AG20443 (cell line): ENCODE data around the gene OMP.
A peak's percentile ranks its signal among the peaks of the same experiment; 100 is the strongest.

Experiments used
- DNase-seq: peaks from one replicate; pipeline ENCODE4 v3.0.0; 2012; ENCODE audit warnings: low spot score, mixed read lengths

OMP gene

DNA sequence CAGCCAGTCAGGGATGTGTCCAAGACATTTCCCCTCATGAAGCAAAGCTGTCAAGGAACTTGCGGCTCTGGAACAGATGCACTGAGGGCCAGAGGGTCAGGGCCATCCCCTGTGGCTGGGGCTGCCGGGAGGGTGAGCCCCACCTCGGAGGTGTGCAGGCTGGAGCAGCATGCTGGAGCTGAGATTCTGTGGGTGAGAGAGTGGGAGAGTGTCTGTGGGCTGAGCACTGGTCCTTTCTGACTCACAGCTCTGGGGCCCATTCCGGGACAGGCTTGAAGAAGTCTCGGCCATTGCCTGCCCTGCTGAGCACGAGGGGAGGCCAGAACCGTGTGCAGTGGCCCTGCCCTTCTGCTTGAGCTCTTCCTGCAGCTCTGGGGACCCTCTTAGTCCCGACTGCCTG, 2.1 kb downstream of the OMP start:
- no peak for DNase-seq

DNA sequence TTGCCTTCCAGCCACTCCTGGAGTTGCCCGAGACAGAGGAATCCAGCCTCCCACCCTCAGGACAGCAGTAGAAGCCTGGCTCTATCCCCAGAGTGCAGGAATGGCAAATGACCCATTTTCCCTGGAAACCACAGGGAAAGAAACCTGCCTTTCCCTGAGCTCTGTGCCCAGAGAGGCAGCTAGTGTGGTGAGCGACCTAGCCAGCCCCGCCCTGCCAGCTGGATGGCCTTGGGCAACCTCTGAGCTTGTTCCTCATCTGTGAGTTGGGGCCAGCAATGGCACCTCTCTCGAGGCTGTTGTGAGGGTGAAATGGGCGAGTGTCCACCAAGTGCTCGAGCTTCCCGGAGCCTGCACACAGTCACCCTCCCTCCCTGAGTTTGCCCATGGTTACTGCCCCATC, 3.7 kb downstream of the OMP start:
- DNase-seq = no peak

DNA sequence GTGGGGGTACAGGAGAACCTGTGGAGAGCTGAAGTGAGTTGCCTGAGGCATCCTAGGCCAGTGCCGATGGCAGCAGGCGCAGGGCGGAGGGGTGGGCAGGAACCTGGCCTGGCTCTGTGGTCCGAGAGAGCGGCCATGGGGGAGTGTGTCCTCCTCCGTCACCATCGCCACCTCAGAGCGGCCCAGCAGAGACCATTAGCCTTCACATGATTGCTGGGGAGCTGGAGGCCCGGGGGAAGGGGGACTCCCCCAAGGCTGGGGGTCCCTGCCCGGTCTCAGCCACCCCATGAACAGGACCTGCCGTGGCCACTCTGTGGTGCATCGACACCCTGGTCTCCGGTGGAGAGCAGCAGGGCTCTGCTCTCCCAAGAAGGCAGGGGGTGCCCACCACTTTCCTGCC, 4.1 kb downstream of the OMP start:
- no peak for DNase-seq

DNA sequence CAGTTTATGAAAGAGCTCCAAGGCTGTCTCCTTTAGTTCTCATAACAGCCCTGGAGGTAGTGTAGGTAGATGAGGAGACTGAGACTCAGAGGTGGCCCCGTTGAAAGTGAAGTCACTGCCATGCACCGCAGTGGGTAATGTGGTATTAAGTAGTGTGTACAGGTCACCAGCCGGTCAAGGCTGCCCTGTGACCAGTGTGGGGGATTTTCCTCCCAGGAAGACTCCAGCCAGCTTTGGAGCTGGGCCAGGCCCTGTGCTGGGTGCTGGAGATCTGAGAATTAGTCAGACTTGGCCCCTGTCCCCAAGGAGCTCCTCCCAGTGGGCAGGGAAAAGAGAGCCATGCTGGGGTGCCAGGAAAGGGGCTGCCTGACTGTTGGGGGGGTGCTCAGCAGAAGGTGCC, 5.3 kb downstream of the OMP start:
- DNase-seq = peak; percentile 73

DNA sequence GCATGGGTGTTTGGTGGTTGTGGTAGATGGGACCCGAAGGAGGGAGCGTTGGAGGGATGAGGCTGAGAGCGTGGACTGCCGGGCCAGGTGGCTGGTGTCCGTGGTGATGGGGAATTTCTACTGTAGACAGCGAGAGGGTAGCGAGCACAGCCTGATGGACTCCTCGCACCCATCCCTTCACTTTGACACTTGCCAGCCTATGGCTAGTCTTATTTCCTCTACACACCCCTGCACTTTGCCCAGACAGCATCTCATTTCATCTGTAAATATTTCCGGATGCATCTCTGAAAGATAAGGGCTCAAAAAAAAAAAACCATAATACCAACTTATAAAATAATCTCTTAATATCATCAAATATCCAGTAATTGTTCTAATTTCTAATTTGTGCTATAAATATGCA, 5.8 kb downstream of the OMP start:
- DNase-seq = no peak

DNA sequence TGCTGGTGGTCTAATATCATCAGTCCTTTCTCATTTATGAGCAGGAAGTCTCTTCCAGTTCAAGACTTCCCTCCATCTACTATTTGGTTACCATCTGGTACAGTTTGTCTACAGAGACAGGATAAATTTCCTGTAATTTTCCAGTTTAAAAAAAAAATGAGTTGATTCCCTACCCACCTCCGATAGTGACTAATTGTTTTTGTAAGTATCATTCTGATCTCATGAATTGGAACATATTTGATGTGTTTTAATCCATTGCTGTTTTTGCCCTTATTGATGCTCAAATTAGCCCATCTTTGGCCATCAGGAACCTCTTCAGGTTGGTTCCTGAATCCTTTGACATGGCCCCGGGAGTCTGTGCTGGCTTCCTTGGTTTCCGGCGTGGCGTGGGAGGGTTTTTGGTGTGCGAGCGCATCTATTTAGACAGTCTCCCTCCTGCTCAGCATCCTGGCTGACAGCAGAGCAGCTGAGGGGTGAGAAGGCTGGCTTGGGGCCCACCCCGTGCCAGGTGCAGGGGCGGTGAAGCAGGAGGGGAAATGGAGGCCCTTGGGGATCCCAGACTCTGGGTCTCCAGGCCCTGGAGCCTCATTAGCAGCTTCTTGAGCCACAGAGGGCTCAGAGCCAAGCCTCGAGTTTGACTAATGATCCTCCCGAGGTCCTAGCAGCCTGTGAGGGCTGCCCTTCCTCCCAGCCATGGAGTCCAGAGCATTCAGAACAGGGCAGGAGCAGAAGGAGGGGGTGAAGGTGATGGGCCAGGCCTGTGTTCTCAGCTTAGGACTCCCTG, 6.8 kb downstream of the OMP start:
- peak; percentile 55 for DNase-seq

DNA sequence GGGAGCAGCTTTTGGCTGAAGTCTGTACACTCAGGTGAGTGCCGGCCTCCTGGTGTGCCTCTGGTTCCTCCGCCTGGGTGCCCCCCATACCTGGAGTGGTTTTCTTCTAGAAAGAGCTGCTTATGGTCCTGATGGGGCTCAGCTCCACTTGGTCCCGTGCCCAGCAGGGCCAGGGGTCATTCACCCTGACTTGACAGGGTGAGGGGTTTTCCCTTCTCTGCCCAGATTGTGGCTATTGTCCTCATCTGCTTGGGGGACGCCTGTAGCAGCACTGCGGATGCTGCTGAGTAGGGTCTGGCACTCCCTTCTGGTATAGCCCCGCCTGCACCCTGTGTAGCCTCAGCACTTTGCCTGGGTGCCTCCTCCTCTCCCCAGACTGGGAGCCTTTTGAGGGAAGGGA, 8.2 kb downstream of the OMP start:
- no peak for DNase-seq

DNA sequence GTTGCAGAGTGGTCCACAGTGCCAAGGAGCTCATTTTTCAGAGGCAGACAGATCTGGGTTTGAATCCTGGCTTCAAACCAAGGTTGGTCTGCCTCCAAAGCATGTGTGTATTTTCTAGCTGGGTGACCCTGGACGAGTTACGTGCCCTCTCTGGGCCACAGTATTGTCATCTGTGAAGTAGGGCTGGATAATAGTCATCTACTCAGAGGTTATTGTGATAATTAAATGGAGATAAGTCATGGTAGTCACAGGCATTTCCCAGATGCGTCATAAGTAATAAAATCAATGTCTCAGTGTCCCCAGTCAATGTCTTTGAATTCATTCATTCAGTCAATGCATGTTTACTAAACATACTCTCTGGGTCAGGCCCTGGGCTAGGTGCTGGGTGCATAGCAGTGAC, 8.6 kb downstream of the OMP start:
- no peak for DNase-seq

DNA sequence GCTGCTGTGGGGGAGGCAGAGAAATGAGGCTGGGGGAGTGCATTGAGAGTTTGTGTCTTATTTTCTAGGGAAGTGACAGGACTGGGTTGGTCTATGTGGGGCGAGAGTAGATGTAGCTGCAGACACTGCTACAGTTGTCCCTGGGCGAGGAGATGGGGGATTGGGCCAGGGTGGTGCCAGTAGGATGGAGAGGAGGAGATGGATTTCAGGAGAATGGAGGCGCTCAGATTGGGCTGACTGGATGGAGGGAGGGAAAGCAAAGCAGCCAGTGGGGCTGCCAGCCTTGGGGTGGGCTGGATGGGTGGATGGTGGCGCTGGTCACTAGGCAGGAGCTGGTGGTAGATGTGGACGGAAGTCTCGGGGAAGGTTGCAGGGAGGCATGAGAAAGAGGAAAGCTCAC, 9.3 kb downstream of the OMP start:
- DNase-seq = no peak

DNA sequence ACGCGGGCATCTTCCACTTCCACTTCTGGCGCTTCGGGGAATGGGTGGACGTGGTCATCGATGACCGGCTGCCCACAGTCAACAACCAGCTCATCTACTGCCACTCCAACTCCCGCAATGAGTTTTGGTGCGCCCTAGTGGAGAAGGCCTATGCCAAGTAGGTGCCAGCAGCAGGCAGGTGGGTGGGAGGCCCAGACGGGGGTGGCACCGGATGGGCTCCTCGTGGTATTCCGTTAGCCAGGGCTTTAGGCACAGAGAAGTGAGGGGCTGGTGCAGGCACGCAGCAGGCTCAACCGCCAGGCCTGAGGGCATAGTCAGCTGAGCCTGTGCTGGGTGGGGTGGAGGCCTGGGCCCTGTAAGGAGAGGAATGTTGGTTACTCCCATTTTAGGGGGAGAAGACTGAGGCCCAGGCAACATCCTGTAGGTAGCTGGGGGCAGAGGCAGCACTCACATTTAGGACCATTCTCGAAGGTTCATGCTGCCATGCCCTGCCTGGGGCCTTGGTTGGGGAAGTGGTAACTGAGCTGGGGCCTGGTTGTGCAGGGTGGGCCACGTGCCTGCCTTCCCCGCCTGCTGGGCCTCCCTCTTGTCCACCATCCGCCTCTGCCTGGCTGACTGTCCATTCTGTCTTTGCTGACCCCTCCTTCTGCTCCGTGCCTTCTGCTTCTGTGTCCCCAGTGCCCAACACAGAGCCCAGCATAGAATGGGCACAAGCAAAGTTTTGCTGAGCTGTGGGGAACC, 10.2 kb downstream of the OMP start:
- DNase-seq = no peak

DNA sequence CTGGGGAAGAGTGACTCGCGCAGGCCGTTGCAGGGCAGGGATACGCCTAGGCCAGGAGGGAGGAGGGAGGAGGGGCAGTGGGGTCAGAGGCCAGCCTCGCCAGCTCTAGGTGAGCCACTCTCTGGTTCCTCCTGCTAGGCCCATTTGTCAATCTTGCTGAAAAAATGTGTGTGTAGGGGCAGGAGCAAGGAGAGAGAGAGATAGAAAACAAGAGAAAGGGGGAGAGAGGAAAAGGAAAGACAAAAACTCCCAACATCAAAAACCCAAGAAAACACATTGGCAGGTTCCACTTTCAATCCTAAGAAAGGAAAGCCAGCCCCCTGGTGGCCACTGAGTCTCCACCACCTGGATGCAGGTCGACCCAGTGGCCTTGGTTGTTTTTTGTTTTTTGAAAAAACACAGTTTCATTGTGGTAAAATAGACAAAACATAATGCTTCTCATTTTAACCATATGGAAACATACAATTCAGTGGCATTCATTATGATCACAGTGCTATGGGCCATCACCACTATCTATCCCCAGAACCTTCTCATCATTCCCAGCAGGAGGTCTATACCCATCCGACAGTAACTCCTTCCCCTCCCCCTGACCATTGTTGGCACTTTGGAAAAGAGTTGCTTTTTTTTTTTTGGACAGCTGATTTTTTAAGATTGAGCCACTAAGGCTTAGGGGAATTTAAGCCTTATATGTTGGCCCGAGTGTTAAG, 10.9 kb downstream of the OMP start:
- DNase-seq = peak; percentile 61

DNA sequence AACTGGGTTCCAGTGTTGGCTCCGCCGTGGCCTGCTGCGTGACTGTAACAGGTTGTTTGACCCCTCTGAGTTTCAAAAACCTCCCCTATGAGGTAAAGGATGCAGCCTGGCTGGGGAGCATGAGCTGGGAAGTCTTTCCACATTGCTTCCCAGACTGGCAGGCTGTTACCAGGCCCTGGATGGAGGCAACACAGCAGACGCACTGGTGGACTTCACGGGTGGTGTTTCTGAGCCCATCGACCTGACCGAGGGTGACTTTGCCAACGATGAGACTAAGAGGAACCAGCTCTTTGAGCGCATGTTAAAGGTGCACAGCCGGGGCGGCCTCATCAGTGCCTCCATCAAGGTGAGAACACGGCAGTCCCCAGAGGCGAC, 11.4 kb downstream of the OMP start:
- DNase-seq = no peak

DNA sequence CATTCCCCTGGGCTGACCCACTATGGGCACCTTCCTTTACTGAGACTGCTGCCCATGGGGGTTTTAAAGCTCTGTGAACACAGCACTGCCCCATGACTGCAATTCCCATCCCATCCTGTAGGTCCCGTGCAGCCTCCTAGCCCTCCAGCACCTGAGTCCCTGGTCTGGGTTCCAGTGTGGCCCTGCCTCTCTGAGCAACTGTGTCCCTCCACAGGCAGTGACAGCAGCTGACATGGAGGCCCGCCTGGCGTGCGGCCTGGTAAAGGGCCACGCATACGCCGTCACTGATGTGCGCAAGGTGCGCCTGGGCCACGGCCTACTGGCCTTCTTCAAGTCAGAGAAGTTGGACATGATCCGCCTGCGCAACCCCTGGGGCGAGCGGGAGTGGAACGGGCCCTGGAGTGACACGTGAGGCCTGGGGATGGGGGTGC, 12.6 kb downstream of the OMP start:
- DNase-seq = no peak

DNA sequence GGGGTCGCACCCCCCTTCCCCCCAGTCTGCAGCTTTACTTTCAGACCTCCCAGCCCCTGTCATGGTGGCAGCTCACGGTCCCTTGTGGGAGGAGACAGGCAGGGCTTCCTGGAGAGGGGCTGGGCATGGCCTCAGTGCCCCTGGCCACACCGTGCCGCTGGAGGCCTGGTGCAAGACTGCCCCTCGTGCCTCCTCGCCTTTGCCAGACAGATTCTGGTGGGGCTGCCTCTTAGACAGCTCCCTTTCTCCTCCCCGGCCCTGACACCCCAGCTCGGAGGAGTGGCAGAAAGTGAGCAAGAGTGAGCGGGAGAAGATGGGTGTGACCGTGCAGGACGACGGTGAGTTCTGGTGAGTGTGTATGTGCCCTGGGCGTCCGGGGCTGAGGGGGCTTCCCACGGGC, 13.3 kb downstream of the OMP start:
- DNase-seq = no peak

DNA sequence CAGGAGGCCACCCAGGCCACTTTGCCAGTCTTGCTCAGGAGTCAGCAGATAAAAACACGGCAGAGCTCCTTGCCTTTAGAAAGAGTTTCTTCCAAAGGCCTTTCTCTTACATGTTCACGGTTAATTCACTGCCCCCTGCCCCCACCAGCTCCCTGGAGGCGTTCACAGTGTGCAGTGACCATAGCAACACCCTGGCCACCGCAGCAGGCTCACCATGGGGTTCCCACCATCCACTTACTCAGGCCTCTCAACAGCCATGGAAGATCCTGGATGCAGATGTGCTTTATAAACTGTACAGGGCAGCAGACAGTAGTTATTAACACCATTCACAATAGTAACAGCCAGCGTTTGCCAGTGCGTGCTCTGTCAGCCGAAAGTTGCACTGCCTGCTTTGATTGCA, 14.9 kb downstream of the OMP start:
- no peak for DNase-seq

DNA sequence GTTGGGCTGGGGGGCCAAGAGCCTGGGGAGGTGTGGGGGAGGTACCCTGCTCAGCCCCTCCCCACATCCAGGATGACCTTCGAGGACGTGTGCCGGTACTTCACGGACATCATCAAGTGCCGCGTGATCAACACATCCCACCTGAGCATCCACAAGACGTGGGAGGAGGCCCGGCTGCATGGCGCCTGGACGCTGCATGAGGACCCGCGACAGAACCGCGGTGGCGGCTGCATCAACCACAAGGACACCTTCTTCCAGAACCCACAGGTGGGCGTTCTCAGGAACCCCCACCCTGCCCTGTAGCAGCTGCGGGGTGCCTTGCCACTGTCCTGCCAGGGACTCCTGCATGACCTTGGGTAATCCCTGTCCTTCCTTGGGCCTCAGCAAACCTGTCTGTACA, 15.4 kb downstream of the OMP start:
- no peak for DNase-seq

DNA sequence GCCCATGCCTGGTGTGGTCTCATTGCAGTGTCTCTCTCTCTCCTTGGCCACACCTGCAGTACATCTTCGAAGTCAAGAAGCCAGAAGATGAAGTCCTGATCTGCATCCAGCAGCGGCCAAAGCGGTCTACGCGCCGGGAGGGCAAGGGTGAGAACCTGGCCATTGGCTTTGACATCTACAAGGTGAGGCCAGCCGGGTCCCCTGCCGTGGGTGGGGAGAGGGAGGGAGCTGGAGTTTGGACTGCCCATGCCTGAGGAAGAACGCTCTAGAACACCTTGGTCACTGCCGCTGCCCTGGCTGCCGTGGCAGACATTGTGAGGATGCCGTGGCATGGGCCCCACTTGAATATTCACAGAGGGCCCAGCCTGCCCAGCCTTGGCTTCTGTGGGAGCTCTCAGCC, 16.3 kb downstream of the OMP start:
- DNase-seq = no peak

DNA sequence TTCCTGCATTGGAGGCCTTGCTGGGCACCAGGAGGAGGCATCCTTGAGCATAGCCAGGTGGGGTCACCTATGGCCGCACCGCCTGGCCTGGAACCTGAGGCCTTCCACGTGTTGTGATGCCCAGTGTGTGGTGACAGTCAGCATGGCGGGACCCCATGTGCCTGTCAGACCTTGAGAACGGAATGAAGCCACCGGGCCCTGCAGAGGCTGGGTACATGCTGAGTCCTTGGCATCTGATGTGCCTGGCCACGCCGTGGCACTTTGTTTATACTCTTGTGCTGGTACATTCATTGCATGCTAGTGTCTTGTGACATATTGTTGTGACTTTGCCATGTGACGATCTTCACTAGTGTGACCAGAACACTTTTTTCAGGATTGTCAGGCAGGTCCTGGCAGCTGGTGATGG, 16.9 kb downstream of the OMP start:
- DNase-seq = no peak

DNA sequence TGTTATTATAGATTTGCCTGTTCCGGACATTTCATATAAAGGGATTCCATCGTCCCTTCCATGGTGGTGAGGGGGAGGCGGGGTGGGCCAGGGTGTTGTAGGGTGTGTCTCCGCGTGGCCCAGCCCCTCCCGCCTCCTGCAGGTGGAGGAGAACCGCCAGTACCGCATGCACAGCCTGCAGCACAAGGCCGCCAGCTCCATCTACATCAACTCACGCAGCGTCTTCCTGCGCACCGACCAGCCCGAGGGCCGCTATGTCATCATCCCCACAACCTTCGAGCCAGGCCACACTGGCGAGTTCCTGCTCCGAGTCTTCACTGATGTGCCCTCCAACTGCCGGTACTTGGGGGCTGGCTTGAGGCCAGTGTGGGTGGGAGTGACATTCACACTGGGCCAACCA, 17.9 kb downstream of the OMP start:
- DNase-seq = no peak

DNA sequence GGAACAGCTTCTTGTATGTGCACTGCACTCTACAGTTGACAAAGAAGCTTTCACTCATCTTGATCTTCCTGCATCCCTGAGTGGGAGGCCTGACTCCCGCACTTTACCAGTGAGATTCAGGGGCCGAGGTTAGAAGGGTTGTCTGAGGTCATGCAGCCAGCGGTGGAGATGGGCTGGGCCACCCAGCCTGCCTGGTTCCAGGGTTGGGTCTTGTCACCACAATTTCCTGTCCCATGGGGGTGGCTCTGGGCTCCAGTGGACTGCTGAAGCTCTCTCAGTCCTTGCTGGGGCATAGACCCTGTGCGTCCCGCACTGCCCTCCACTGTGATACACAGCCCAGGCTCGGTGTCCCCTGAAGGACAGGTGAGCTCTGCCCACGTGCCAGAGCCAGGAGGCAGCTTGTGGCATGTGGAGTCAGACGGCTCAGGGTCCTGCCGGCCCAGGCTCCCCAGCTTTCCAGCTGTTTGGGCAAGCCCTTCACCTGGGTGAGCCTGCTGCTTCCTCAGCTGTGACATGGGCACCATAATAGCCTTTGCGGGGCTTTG, 18.5 kb downstream of the OMP start:
- DNase-seq = no peak

DNA sequence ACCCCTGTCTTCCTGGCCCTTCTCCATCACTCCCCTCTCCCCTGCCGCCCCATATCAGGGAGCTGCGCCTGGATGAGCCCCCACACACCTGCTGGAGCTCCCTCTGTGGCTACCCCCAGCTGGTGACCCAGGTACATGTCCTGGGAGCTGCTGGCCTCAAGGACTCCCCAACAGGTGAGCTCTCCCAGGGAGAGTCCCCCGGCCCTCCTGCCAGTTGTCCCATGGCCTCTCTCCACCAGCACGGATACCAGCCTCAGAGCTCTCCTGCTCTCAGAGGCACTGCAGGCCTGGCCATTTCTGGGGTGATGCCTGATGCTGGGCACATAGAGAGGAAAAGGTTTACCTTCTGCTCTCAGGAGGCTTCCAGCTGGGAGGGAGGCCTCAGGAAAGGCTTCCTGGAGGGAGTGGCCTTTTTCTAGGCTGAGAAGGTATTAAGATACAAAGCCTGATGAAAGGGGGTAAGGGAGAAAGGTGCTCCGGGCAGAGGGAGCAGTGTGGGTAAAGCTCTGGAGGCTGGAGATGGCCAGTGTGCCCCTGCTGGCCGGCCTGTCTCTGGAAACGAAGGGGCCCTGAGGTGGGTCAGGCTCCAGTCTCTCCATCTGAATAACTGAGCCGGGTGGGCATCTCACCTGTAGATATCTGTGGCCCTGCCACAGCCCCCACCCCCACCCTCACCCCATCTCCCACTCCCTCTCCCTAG, 19.4 kb downstream of the OMP start:
- no peak for DNase-seq

DNA sequence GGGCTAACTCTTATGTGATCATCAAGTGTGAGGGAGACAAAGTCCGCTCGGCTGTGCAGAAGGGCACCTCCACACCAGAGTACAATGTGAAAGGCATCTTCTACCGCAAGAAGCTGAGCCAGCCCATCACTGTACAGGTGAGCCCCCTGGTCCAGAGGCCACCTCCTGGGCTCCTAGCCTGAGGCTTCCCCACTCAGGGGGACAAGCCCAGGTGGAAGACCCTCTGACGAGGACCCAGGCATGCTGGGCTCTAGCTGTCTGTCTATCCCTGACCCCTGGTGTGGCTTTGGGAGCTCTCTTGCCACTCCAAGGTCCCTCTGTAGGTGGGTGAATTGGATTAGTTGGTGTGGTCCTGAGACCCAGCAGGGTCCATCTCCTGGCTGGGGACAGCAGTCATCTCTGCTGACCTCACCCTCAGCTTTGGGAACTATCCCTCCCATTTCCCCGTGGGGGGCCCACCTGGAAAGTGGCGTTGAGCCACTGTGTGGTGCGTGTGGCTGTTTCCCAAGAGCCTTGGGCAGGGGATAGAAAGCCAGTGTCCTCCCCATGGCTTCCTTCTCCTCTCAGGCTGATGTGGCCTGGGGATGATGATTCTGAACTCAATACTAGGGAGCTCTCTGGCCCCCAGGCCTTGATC, 20.1 kb downstream of the OMP start:
- no peak for DNase-seq
